GM21717 (cell line): ENCODE measurements around the gene CTF1.
"Not testable (repeated sequence)": the region's sequence is repeated elsewhere in the genome, so short reads cannot be mapped to it uniquely, and the experiment has no call there.

Experiments
- ATAC-seq: cut with Tn5 transposase; IDR thresholded peaks from one replicate; pipeline ENCODE4 v1.9.1; 2021; ENCODE audit warnings: mild to moderate bottlenecking, moderate library complexity; ENCODE audit not compliant: unreplicated experiment

The CTF1 gene

DNA sequence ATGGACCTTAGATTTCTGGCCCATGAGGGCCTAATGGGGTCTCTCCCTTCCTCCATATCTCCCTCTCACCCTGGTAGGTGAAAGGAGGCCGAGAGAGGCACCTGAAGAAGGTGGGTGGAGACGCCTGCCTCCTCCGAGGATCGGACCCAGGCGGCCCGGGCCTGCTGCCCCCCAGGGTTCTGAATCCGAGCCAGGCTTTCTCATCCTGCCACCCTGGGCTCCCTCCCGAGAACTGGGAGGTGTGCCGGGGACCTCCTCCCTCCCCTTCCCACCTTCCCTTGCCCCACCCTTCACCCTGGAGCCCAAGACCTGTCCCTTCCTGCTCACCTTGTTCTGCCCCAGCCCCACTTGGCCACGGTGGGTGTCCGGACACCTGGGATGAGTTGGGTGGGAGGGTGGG, 32.0 kb downstream of the CTF1 start:
- ATAC-seq = no peak

DNA sequence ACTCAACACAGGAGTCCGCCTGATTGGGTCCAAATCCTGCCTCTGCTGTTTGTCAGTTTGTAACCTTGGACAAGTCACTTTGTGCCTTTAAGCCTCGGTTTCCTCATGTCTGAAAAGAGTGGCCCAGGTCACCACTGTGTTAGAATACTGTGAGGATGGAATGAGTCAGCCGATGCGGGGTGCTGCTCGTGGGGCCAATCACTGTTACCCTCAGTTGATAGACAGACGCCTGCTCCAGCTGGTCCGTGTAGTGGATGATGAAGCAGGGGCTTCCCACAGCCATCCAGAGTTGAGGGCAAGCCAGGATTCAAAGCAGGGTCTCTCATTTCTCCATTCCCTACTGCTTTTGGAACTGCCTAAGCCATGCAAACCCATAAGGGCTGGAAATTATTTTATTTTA, 32.8 kb downstream of the CTF1 start:
- no peak for ATAC-seq

GRCh38 chr16:30930160-30930571, 33.8 kb downstream of the CTF1 start:
- ATAC-seq = no peak

GRCh38 chr16:30931068-30931650, 34.7 kb downstream of the CTF1 start:
- ATAC-seq = no peak

DNA sequence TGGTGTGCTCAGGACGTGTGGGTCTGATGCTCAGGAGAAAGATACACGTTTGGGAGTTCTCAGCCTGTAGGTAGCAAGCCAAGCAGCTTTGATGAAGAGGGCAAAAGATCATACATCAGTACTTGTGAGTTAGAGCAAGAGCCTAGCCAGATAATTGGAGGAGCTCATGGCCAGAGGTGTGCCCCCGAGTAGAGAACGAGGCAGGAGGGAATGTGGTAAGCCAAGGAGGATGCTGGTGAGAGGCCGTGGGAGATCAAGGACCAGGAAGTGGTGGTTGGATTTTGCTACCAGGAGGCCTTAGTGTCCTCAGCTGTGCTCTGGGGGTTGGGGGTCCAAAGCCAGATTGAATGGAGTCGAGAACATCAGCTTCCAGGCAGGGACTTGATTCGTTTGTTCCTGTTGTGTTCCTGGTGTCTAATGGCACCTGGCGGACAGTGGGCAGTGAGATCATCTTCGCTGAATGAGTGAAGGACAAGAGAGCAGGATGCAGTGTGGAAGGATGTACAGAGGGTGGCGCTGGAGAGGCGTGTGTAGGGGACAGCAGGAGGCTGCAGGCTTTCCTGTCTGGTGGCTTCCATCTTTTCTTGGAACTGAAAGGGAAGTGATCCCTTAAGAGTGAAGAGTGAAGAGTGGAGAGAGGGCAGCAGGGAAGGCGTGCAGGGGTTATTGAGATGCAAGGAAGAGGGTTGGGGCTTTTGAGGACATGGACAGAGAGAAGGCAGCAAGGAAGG, 38.6 kb downstream of the CTF1 start:
- ATAC-seq = no peak

DNA sequence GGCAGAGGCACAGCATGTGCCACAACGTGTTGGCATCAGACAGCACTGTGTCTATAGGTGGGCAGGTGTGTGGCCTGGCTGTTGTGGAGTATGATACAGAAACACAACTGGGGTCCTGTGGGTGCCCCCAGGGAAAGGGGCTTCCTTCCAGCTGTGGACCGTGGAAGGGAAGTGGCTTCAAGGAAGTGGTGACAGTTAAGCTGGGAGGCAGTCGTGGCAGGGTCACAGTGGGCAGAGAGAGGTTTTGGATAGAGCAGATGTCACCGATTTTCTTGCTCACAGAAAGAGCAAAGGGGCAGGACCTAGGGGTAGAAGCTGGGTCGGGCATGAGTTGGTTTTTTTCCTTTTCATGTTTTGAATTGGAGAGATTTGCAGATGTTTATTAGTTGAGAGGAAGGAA, 41.3 kb downstream of the CTF1 start:
- ATAC-seq = no peak

DNA sequence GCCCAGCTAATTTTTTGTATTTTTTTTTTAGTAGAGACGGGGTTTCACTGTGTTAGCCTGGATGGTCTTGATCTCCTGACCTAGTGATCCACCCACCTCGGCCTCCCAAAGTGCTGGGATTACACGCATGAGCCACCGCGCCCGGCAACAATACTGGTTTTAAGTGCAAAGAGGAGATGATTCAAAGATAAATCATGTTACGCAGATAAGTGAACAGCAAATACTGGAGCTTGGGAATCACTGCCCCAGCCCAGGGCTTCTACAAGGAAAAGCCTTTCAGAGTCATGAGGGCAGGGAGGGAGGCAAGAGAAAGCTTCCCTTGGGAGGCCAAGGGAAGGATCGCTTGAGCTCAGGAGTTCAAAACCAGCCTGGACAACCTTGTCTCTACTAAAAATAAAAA, 43.2 kb downstream of the CTF1 start:
- not testable (repeated sequence) for ATAC-seq

GRCh38 chr16:30941600-30942425, 45.4 kb downstream of the CTF1 start:
- ATAC-seq = peak; percentile 85

- no peak for ATAC-seq
Observed at GRCh38 chr16:30942426-30942806, 46.0 kb downstream of the CTF1 start.

DNA sequence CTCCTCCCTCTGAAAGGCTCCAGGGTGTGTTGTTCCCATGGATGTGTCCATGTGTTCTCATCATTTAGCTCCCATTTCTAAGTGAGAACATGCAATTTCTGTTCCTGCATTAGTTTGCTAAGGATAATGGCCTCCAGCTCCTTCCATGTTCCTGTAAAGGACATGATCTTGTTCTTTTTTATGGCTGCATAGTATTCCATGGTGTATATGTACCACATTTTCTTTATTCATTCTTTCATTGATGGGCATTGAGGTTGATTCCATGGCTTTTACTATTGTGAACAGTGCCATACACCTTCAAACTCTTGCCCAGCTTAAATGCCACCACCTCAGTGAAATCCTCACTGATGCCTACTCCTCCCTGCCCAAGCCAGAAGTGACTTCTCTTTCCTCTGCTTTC, 47.9 kb downstream of the CTF1 start:
- no peak for ATAC-seq

DNA sequence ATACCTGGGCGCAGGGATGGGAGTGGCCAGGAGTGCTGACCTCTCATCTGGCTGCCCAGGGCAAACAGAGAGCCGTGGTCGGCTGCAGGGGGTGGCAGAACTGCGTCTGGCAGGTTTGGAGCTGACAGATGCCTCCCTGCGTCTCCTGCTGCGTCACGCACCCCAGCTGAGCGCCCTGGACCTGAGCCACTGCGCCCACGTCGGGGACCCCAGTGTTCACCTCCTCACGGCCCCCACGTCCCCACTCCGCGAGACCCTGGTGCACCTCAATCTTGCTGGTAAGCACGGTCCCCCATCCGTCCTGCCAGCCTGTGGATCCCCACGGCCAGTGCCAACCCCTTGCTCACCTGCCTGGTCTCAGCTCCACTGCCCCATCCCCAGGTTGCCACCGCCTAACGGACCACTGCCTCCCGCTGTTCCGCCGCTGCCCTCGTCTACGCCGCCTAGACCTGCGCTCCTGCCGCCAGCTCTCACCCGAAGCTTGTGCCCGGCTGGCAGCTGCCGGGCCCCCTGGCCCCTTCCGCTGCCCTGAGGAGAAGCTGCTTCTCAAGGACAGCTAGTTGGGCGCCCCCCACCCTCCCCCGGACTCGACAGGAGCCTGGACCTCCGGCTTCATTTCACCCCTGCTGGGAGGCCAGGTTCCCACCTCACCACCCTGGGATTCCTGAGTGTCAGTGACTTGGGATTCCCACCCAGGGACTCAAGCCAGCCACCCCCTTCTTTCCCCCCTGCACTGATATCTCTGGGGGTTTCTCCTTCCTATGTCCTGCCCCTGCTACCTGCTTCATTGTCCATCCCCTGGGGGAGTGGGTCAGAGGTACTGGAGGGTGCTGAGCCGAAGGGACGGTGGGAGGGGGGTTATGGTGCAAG, 50.5 kb downstream of the CTF1 start:
- no peak for ATAC-seq

GRCh38 chr16:30947541-30947858, 51.1 kb downstream of the CTF1 start:
- no peak for ATAC-seq

DNA sequence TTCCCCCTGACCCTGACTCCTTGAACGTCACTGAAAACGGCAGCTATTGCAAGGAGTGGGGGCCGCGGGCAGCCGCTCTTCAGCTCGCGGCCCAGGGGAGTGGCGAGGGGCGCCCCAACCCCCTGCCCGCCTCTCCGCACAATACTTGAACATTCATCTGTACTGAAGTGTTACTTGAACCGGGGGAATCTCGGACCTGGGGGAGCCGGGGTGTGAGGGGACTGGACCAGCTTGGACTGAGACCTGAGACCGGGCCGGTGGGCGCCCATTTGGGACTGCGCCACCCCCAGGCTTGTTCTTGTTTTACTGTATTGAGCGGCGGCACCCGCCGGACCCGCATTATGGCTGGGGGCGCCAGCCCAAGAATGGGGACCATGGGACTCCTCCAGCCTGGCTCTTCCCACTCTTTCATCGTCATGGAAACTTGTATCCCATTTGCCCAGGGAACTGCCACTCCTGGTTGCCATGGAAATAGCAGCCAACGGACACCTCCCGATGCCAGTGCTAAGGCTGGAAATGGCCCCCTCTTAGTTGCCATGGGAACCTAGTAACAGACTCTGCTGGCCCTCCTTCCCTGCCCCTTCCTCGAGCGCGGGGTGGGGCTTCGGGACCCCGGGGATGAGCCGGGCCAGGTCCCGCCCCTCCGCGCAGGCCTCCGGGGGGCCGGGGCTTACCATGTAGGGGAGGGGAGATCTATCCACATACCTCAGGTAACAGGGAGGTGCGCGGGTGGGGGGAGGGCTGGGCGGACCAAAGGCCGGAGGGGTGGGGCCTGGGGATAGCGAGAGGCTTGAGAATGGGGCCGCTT, 51.6 kb downstream of the CTF1 start:
- ATAC-seq = no peak

GRCh38 chr16:30948667-30949649, 52.5 kb downstream of the CTF1 start, which contains the start of gene ORAI3:
ORAI3 (plus strand) TSS chr16:30949068; CDS start chr16:30949290, 222 bp downstream.
- peak; percentile 52 for ATAC-seq

DNA sequence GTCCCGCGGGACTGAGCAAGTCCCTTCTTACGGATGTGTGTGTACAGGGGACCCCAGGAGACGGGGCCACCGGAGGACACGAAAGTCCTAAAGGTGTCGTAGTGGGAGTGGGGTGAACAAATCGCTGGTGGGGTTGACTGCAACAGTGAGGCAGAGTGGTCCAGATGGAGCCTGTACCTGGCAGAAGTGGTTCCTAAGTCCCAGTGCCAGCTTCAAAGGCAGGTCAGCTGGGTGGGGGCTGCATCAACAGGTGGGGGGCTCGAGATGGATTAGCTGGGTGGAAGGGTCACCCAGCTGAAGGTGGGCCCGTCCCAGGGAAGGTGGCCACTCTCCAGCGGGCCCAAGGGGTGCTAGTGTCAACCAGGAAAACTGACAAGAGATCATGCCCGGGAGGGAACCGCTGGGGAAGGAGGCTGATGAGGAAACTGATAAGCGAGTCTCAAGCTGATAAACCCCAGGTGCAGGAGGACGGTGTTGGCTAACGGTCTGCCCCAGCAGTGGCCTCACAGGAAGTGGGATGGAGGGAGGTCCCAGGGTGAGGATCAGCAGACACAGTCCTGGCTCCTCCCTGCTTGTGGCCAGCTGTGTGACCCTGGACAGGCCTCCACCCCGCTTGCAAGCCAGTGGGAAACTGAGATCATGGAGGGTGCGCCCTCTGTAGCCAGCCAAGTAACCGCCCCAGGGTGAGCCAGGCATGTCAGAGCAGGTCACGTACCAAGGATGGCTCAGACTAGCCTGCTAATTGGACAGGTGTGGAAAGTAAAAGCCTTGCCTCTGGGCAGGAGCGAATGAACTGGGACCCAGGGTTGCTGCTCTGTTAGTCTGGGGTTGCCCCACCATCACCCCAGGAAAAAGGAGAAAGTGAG, 53.5 kb downstream of the CTF1 start:
- ATAC-seq = peak; percentile 47

- ATAC-seq = no peak
Observed at GRCh38 chr16:30950516-30951065, 54.2 kb downstream of the CTF1 start.

DNA sequence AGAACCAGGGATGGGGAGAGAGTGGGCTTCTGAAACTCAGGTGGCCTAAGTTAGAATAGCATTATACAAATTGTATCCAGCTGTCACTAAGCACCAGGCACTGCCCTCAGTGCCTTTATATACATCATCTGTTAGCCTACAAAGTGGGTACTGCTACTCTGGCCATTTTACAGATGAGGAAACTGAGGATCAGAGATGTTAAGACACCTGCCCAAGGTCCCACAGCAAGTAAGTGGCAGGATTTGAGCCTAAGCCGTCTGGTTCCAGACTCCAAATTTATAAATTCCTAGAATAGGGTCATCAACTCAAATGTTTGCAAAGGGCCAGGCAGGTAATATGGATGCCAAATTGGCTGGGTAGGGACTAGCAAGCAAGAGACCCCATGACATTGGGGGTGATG, 54.8 kb downstream of the CTF1 start:
- ATAC-seq = no peak

- ATAC-seq = no peak
Observed at GRCh38 chr16:30951750-30952149, 55.3 kb downstream of the CTF1 start.
